SJCRH30 (cell line): ENCODE measurements around the gene UTP14A. TPM values are rescaled to one million over a fixed set of nuclear protein-coding genes. Genes with fewer than 3 reads are reported as not detected.
A peak's percentile ranks its signal among the peaks of the same experiment; 100 is the strongest.

Experiments
- DNase-seq, 2 experiments: peaks; one replicate each; pipeline ENCODE4 v3.0.0-alpha.2; 2015 to 2020
- H3K27ac ChIP-seq: fragments of 250-450 bp; sonication (Bioruptor Pico); 2 replicates; pipeline ENCODE4 v1.5.1; 2020; ENCODE audit warnings: mild to moderate bottlenecking, moderate library complexity
- H3K27me3 ChIP-seq: fragments of 250-450 bp; sonication (Bioruptor Pico); 2 replicates; pipeline ENCODE4 v1.5.1; 2020; ENCODE audit warnings: mild to moderate bottlenecking, moderate library complexity
- H3K36me3 ChIP-seq: fragments of 250-450 bp; sonication (Bioruptor Pico); 2 replicates; pipeline ENCODE4 v1.5.1; 2020; ENCODE audit warnings: mild to moderate bottlenecking, moderate library complexity
- H3K4me1 ChIP-seq: fragments of 250-450 bp; sonication (Bioruptor Pico); 2 replicates; pipeline ENCODE4 v1.5.1; 2020; ENCODE audit warnings: mild to moderate bottlenecking, moderate library complexity
- H3K4me3 ChIP-seq: fragments of 250-450 bp; sonication (Bioruptor Pico); 2 replicates; pipeline ENCODE4 v1.5.1; 2020; ENCODE audit warnings: mild to moderate bottlenecking, moderate library complexity
- H3K9me3 ChIP-seq: fragments of 250-450 bp; sonication (Bioruptor Pico); replicated peaks from 2 replicates; pipeline ENCODE4 v1.5.1; 2020; ENCODE audit warnings: mild to moderate bottlenecking, moderate library complexity
- total RNA-seq: library from RNA; depleted of rRNA; stranded (reverse); fragments of >200 nt; shearing (Covaris generic); gene quantifications from 2 replicates; pipeline ENCODE4 v1.2.3, GENCODE V29; 2014

The UTP14A gene
- total RNA-seq, 1 experiment from 2014 or later: 43.9 TPM

GRCh38 chrX:129932016-129932820 is 26.3 kb downstream of the UTP14A start:
- no peaks in the 10 kb centered on the region for H3K27me3 ChIP-seq
- no peaks in the 10 kb centered on the region for H3K4me1 ChIP-seq
- H3K9me3 ChIP-seq: no peaks in the 10 kb centered on the region
- H3K27ac ChIP-seq: peak overlapping the region; percentile 86
- H3K36me3 ChIP-seq: no peaks in the 10 kb centered on the region; the same call in 1 of the 2 replicates
- peak overlapping the region; percentile 73 for H3K4me3 ChIP-seq
- peak; percentile 86 to 91 for DNase-seq

GRCh38 chrX:129932821-129933321 is 26.9 kb downstream of the UTP14A start:
- no peaks in the 10 kb centered on the region for H3K4me1 ChIP-seq
- H3K27ac ChIP-seq: no peak overlapping the region
- peak in 1 of 2 experiments; percentile 11 for DNase-seq
- no peaks in the 10 kb centered on the region for H3K9me3 ChIP-seq
- H3K27me3 ChIP-seq: no peaks in the 10 kb centered on the region
- H3K36me3 ChIP-seq: no peaks in the 10 kb centered on the region
- H3K4me3 ChIP-seq: peak overlapping the region; percentile 52

- Histone ChIP-seq H3K27ac (no peak overlapping the region), H3K4me1 (no peaks in the 10 kb centered on the region), H3K4me3 (no peak overlapping the region), H3K27me3 (no peaks in the 10 kb centered on the region), H3K9me3 (no peaks in the 10 kb centered on the region), H3K36me3 (no peaks in the 10 kb centered on the region)
- no peak for DNase-seq
Measured at GRCh38 chrX:129933700-129934099, 27.7 kb downstream of the UTP14A start.

- Histone ChIP-seq H3K4me3 (no peak overlapping the region), H3K9me3 (no peaks in the 10 kb centered on the region), H3K27ac (no peak overlapping the region), H3K36me3 (no peaks in the 10 kb centered on the region), H3K4me1 (no peaks in the 10 kb centered on the region), H3K27me3 (no peaks in the 10 kb centered on the region)
- no peak for DNase-seq
Measured at GRCh38 chrX:129934461-129934860, 28.5 kb downstream of the UTP14A start.

GRCh38 chrX:129934952-129935351 is 29.0 kb downstream of the UTP14A start:
- Histone ChIP-seq H3K9me3 (no peaks in the 10 kb centered on the region), H3K36me3 (no peaks in the 10 kb centered on the region), H3K27ac (no peak overlapping the region), H3K27me3 (no peaks in the 10 kb centered on the region), H3K4me1 (no peaks in the 10 kb centered on the region), H3K4me3 (no peak overlapping the region)
- DNase-seq: no peak

GRCh38 chrX:129938081-129938480 is 32.1 kb downstream of the UTP14A start:
- no peak for DNase-seq
- Histone ChIP-seq H3K36me3 (no peaks in the 10 kb centered on the region), H3K27me3 (no peaks in the 10 kb centered on the region)

GRCh38 chrX:129939986-129940385 is 34.0 kb downstream of the UTP14A start:
- no peaks in the 10 kb centered on the region for H3K4me1 ChIP-seq
- H3K36me3 ChIP-seq: no peaks in the 10 kb centered on the region
- no peaks in the 10 kb centered on the region for H3K9me3 ChIP-seq
- no peaks in the 10 kb centered on the region for H3K27me3 ChIP-seq
- H3K27ac ChIP-seq: no peak overlapping the region
- DNase-seq: peak; percentile 27 to 45
- no peak overlapping the region for H3K4me3 ChIP-seq

More at GRCh38 chrX:129938081-129938480, 32.1 kb downstream of the UTP14A start:
- no peaks in the 10 kb centered on the region for H3K4me1 ChIP-seq
- no peak overlapping the region for H3K4me3 ChIP-seq
- no peaks in the 10 kb centered on the region for H3K9me3 ChIP-seq
- H3K27ac ChIP-seq: no peak overlapping the region

- H3K9me3 ChIP-seq: no peaks in the 10 kb centered on the region
Measured at GRCh38 chrX:129940721-129941120, 34.8 kb downstream of the UTP14A start.

GRCh38 chrX:129945131-129945530 is 39.2 kb downstream of the UTP14A start:
- no peak for DNase-seq

More at GRCh38 chrX:129940721-129941120, 34.8 kb downstream of the UTP14A start:
- Histone ChIP-seq H3K27ac (no peak overlapping the region), H3K36me3 (no peaks in the 10 kb centered on the region), H3K27me3 (no peaks in the 10 kb centered on the region), H3K4me3 (no peak overlapping the region), H3K4me1 (no peaks in the 10 kb centered on the region)
- no peak for DNase-seq

GRCh38 chrX:129953334-129953648 is 47.3 kb downstream of the UTP14A start:
- no peak overlapping the region for H3K27ac ChIP-seq
- H3K4me3 ChIP-seq: no peak overlapping the region
- H3K27me3 ChIP-seq: no peaks in the 10 kb centered on the region
- H3K36me3 ChIP-seq: no peaks in the 10 kb centered on the region
- peaks cover 4% of the 10 kb centered on the region; the same call in 1 of the 2 replicates for H3K4me1 ChIP-seq
- no peak for DNase-seq
- no peaks in the 10 kb centered on the region for H3K9me3 ChIP-seq

More at GRCh38 chrX:129945131-129945530, 39.2 kb downstream of the UTP14A start:
- H3K9me3 ChIP-seq: no peaks in the 10 kb centered on the region
- H3K27me3 ChIP-seq: no peaks in the 10 kb centered on the region
- no peak overlapping the region for H3K4me3 ChIP-seq
- no peak overlapping the region for H3K27ac ChIP-seq
- H3K4me1 ChIP-seq: no peaks in the 10 kb centered on the region
- H3K36me3 ChIP-seq: no peaks in the 10 kb centered on the region

GRCh38 chrX:129953881-129954280 is 47.9 kb downstream of the UTP14A start:
- no peaks in the 10 kb centered on the region for H3K9me3 ChIP-seq
- H3K27me3 ChIP-seq: no peaks in the 10 kb centered on the region
- H3K36me3 ChIP-seq: no peaks in the 10 kb centered on the region
- H3K27ac ChIP-seq: no peak overlapping the region
- DNase-seq: no peak
- peaks cover 4% of the 10 kb centered on the region; the same call in 1 of the 2 replicates for H3K4me1 ChIP-seq
- H3K4me3 ChIP-seq: no peak overlapping the region

GRCh38 chrX:129954804-129955203 is 48.8 kb downstream of the UTP14A start:
- H3K4me3 ChIP-seq: no peak overlapping the region
- no peak overlapping the region for H3K27ac ChIP-seq
- no peaks in the 10 kb centered on the region for H3K27me3 ChIP-seq
- H3K4me1 ChIP-seq: peaks cover 4% of the 10 kb centered on the region; the same call in 1 of the 2 replicates
- no peak for DNase-seq
- H3K36me3 ChIP-seq: no peaks in the 10 kb centered on the region
- H3K9me3 ChIP-seq: no peaks in the 10 kb centered on the region

- Histone ChIP-seq H3K27me3 (no peaks in the 10 kb centered on the region), H3K4me1 (peaks cover 4% of the 10 kb centered on the region; the same call in 1 of the 2 replicates), H3K27ac (no peak overlapping the region), H3K9me3 (no peaks in the 10 kb centered on the region), H3K36me3 (no peaks in the 10 kb centered on the region), H3K4me3 (no peak overlapping the region)
- no peak for DNase-seq
Measured at GRCh38 chrX:129955682-129956081, 49.7 kb downstream of the UTP14A start.

- no peaks in the 10 kb centered on the region for H3K27me3 ChIP-seq
- no peaks in the 10 kb centered on the region for H3K9me3 ChIP-seq
- H3K36me3 ChIP-seq: no peaks in the 10 kb centered on the region
- H3K27ac ChIP-seq: no peak overlapping the region
- H3K4me3 ChIP-seq: no peak overlapping the region
- H3K4me1 ChIP-seq: peaks cover 4% of the 10 kb centered on the region; the same call in 1 of the 2 replicates
- no peak for DNase-seq
Measured at GRCh38 chrX:129956145-129956544, 50.2 kb downstream of the UTP14A start.

GRCh38 chrX:129956765-129957164 is 50.8 kb downstream of the UTP14A start:
- H3K27ac ChIP-seq: no peak overlapping the region
- H3K4me3 ChIP-seq: peak overlapping the region; percentile 69
- peaks cover 4% of the 10 kb centered on the region; the same call in 1 of the 2 replicates for H3K4me1 ChIP-seq
- H3K27me3 ChIP-seq: no peaks in the 10 kb centered on the region
- no peaks in the 10 kb centered on the region for H3K36me3 ChIP-seq
- H3K9me3 ChIP-seq: no peaks in the 10 kb centered on the region
- no peak for DNase-seq
